ENCODE measurements around the gene TGFBI. TPM values are rescaled to one million over a fixed set of nuclear protein-coding genes. Genes with fewer than 3 reads are reported as not detected.

TGFBI gene
- polyA plus RNA-seq, 3 donors = 480 to 653 (median 565) TPM

- peaks cover 99 to 100% of the 10 kb centered on the region in 2 donors for H3K36me3 Mint-ChIP-seq
- H3K79me2 ChIP-seq (ENCODE audit: insufficient read depth, low read length) = no peaks in the 10 kb centered on the region
- peaks cover 37 to 41% of the 10 kb centered on the region in 2 donors for H3K4me1 ChIP-seq (ENCODE audit: control insufficient read depth in 1 of 2, insufficient read depth in 2 of 2, low read length in 2 of 2)
- H3K36me3 ChIP-seq (replicated peaks in 1 of 2; ENCODE audit: control insufficient read depth in 1 of 2, insufficient read depth in 2 of 2, low read length in 2 of 2) = peaks cover 96 to 100% of the 10 kb centered on the region in 2 donors
- H3K9ac ChIP-seq (ENCODE audit: insufficient read depth, low read length, poor library complexity, severe bottlenecking) = no peak overlapping the region
- no peak overlapping the region for H3K4me2 ChIP-seq (replicated peaks; ENCODE audit: extremely low read depth, low read length, poor library complexity, severe bottlenecking)
- H3K4me1 Mint-ChIP-seq = peaks cover 44% of the 10 kb centered on the region
- no peak overlapping the region for H2AFZ ChIP-seq (ENCODE audit: insufficient read depth, low read depth, low read length, poor library complexity, severe bottlenecking)
- peak overlapping the region in 2 of 7 donors; percentile 40 to 46 for H3K27ac Mint-ChIP-seq
- TF ChIP-seq CTCF (IDR thresholded peaks at IDR 0.05) = no peak
- no peak overlapping the region for H3K27ac ChIP-seq (ENCODE audit: low read depth in 1 of 2, low read length in 2 of 2)
- no peak for DNase-seq
- peaks cover 0 to 3% (median 0%) of the 10 kb centered on the region in 7 donors for H3K9me3 Mint-ChIP-seq
- WGBS (ENCODE audit: insufficient coverage) = 95% methylated on average over 10 of the region's 13 CpGs
- intact Hi-C loops (cut with micrococcal nuclease) = no loop called here
- H3K27me3 ChIP-seq (ENCODE audit: control insufficient read depth in 2 of 2, insufficient read depth in 2 of 2, low read length in 2 of 2) = no peaks in the 10 kb centered on the region
- peaks cover 94% of the 10 kb centered on the region for H4K20me1 ChIP-seq (ENCODE audit: insufficient read depth, low read length)
- H3K9me3 ChIP-seq (replicated peaks in 1 of 2; ENCODE audit: control insufficient read depth in 1 of 2, insufficient read depth in 1 of 2, low read length in 2 of 2) = no peaks in the 10 kb centered on the region
- H3K4me3 ChIP-seq (replicated peaks in 1 of 3; ENCODE audit: low read depth in 2 of 3, low read length in 3 of 3) = no peak overlapping the region
- no peak overlapping the region for H3K4me3 Mint-ChIP-seq
- peaks cover 0 to 5% (median 4%) of the 10 kb centered on the region in 3 donors for H3K27me3 Mint-ChIP-seq (ENCODE audit: low read depth in 3 of 3)
Measured at GRCh38 chr5:136052692-136053335, 24.0 kb downstream of the TGFBI start.

DNA sequence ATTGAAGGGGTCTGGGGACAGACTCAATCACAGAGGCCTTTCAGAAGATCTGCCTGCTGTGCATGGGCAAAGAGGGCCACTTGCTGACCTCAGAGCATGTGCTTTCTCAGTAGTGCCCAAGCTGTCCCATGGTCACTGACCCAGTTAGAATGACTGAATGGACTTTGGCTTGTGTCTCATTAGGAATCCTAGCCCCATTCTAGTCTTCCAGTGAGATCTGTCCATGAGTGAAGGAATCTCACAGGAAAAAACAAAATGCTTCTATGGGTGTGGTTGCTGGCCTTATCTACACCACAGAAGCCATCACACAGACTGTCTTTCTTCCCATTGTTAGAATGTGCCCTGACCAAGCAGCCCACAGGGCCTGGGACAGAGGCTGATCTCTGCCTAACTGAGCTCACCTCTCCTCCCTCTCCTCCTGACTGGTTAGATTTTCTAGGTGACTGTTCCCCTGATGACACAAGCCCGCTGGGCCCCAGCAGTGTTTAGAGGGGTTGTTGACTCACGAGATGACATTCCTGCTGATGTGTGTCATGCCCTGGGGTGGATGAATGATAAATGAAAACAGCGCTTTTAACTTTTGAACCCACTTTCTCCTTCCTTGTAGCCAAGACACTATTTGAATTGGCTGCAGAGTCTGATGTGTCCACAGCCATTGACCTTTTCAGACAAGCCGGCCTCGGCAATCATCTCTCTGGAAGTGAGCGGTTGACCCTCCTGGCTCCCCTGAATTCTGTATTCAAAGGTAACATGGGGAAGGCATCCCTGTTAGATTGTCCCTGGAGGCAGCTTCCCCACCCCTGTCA is 24.8 kb downstream of the TGFBI start:
- no peak overlapping the region for H3K27ac ChIP-seq (ENCODE audit: low read depth in 1 of 2, low read length in 2 of 2)
- H3K27me3 ChIP-seq (ENCODE audit: control insufficient read depth in 2 of 2, insufficient read depth in 2 of 2, low read length in 2 of 2) = no peaks in the 10 kb centered on the region
- peaks cover 33 to 34% of the 10 kb centered on the region in 2 donors for H3K4me1 ChIP-seq (ENCODE audit: control insufficient read depth in 1 of 2, insufficient read depth in 2 of 2, low read length in 2 of 2)
- H4K20me1 ChIP-seq (ENCODE audit: insufficient read depth, low read length) = peaks cover 94% of the 10 kb centered on the region
- no peak overlapping the region for H2AFZ ChIP-seq (ENCODE audit: insufficient read depth, low read depth, low read length, poor library complexity, severe bottlenecking)
- H3K27ac Mint-ChIP-seq = peak overlapping the region in 1 of 7 donors; percentile 4
- WGBS (ENCODE audit: insufficient coverage) = 93% methylated on average over 3 of the region's 6 CpGs
- no peaks in the 10 kb centered on the region for H3K79me2 ChIP-seq (ENCODE audit: insufficient read depth, low read length)
- H3K4me3 ChIP-seq (replicated peaks in 1 of 3; ENCODE audit: low read depth in 2 of 3, low read length in 3 of 3) = no peak overlapping the region
- peaks cover 99 to 100% of the 10 kb centered on the region in 2 donors for H3K36me3 Mint-ChIP-seq
- no peaks in the 10 kb centered on the region for H3K9me3 ChIP-seq (replicated peaks in 1 of 2; ENCODE audit: control insufficient read depth in 1 of 2, insufficient read depth in 1 of 2, low read length in 2 of 2)
- H3K4me1 Mint-ChIP-seq = peaks cover 37% of the 10 kb centered on the region
- no peak overlapping the region for H3K4me2 ChIP-seq (replicated peaks; ENCODE audit: extremely low read depth, low read length, poor library complexity, severe bottlenecking)
- no peak overlapping the region for H3K9ac ChIP-seq (ENCODE audit: insufficient read depth, low read length, poor library complexity, severe bottlenecking)
- H3K9me3 Mint-ChIP-seq = peaks cover 0 to 3% (median 0%) of the 10 kb centered on the region in 7 donors
- no peak for DNase-seq
- H3K27me3 Mint-ChIP-seq (ENCODE audit: low read depth in 3 of 3) = peaks cover 0 to 5% (median 4%) of the 10 kb centered on the region in 3 donors
- H3K4me3 Mint-ChIP-seq = no peak overlapping the region
- peaks cover 96 to 100% of the 10 kb centered on the region in 2 donors for H3K36me3 ChIP-seq (replicated peaks in 1 of 2; ENCODE audit: control insufficient read depth in 1 of 2, insufficient read depth in 2 of 2, low read length in 2 of 2)
- intact Hi-C loops (cut with micrococcal nuclease) = no loop called here
- TF ChIP-seq CTCF (IDR thresholded peaks at IDR 0.05) = no peak
